H1 (cell line): ENCODE measurements around the gene RFXANK. TPM values are rescaled to one million over a fixed set of nuclear protein-coding genes. Genes with fewer than 3 reads are reported as not detected.
A peak's percentile ranks its signal among the peaks of the same experiment; 100 is the strongest.

Source experiments
- CTCF ChIA-PET: fragments of 300-600 bp; sonication (Branson Sonifier 250); formaldehyde crosslinking; loops from one replicate; lab custom pipeline; 2021; ENCODE audit not compliant: partially characterized antibody; lab: Charles Lee
- POLR2A ChIA-PET: fragments of 300-600 bp; sonication (Branson Sonifier 250); formaldehyde crosslinking; loops from one replicate; lab custom pipeline; 2021; ENCODE audit warnings: inconsistent platforms; ENCODE audit not compliant: partially characterized antibody; lab: Charles Lee
- DNase-seq, 2 experiments: peaks; one replicate each; pipeline versions ENCODE4 v3.0.0 to v3.0.0-alpha.2; 2010 to 2022; ENCODE audit warnings: low spot score in 2 of 2, low read depth in 1 of 2, mixed read lengths in 1 of 2
- FAIRE-seq: peaks from 2 replicates; lab custom pipeline; 2011; peaks lifted over from hg19 to GRCh38; lab: Jason Lieb, UNC
- H2AFZ ChIP-seq: 2 replicates; pipeline ENCODE4 v1.8.1; 2012; ENCODE audit warnings: low read length, inconsistent platforms
- H2AK5ac ChIP-seq: 2 replicates; pipeline ENCODE4 v1.6.1; 2013; ENCODE audit warnings: low read depth, low read length
- H2BK120ac ChIP-seq: replicated peaks from 2 replicates; pipeline ENCODE3; 2013; ENCODE audit warnings: low read depth, low read length, inconsistent platforms
- H2BK12ac ChIP-seq: 2 replicates; pipeline ENCODE4 v1.6.1; 2013; ENCODE audit warnings: low read depth, low read length
- H2BK15ac ChIP-seq: 2 replicates; pipeline ENCODE4 v1.6.1; 2013; ENCODE audit warnings: low read length
- H2BK20ac ChIP-seq: 2 replicates; pipeline ENCODE4 v1.6.1; 2013; ENCODE audit warnings: low read length
- H2BK5ac ChIP-seq: 2 replicates; pipeline ENCODE4 v1.6.1; 2013; ENCODE audit warnings: low read depth, low read length
- H3K14ac ChIP-seq: 2 replicates; pipeline ENCODE4 v1.6.1; 2013; ENCODE audit warnings: inconsistent platforms; ENCODE audit not compliant: insufficient read length
- H3K18ac ChIP-seq: 2 replicates; pipeline ENCODE4 v1.6.1; 2013; ENCODE audit warnings: low read length; ENCODE audit errors: extremely low read depth
- H3K23ac ChIP-seq: 2 replicates; pipeline ENCODE4 v1.6.1; 2013; ENCODE audit warnings: inconsistent platforms; ENCODE audit not compliant: insufficient read length
- H3K23me2 ChIP-seq: 2 replicates; pipeline ENCODE4 v1.6.1; 2013; ENCODE audit warnings: low read depth, low read length
- H3K27ac ChIP-seq: 2 replicates; pipeline ENCODE4 v1.6.1; 2011; ENCODE audit warnings: low read depth, low read length, inconsistent platforms
- H3K27me3 ChIP-seq, 4 experiments: replicated peaks in 1 of 4; 1 replicate in 1 of 4; 2 replicates in 3 of 4; pipeline versions ENCODE4 v1.6.1 to v1.8.1; 2011 to 2013; ENCODE audit warnings: low read length in 3 of 4, mild to moderate bottlenecking in 3 of 4, inconsistent platforms in 2 of 4, mixed read lengths in 2 of 4, moderate library complexity in 1 of 4; ENCODE audit not compliant: control insufficient read depth in 3 of 4, insufficient read depth in 3 of 4; ENCODE audit errors: extremely low read depth in 1 of 4
- H3K36me3 ChIP-seq, 4 experiments: 2 replicates each; pipeline versions ENCODE4 v1.6.1 to v1.8.1; 2011 to 2013; ENCODE audit warnings: mild to moderate bottlenecking in 4 of 4, low read length in 3 of 4, moderate library complexity in 2 of 4, control low read depth in 1 of 4, inconsistent platforms in 1 of 4; ENCODE audit not compliant: insufficient read depth in 4 of 4, control insufficient read depth in 2 of 4
- H3K4ac ChIP-seq: replicated peaks from 2 replicates; pipeline ENCODE3; 2013; ENCODE audit warnings: low read length, low read depth, mixed read lengths, inconsistent platforms; ENCODE audit not compliant: insufficient read length
- H3K4me1 ChIP-seq, 4 experiments: replicated peaks in 1 of 4; 1 replicate in 1 of 4; 2 replicates in 3 of 4; pipeline versions ENCODE4 v1.6.1 to v1.8.1; 2011 to 2013; ENCODE audit warnings: low read length in 3 of 4, inconsistent platforms in 2 of 4, mixed read lengths in 1 of 4; ENCODE audit not compliant: insufficient read depth in 4 of 4, control insufficient read depth in 3 of 4
- H3K4me2 ChIP-seq, 2 experiments: 2 replicates each; pipeline versions ENCODE4 v1.6.1 to v1.8.1; 2011 to 2013; ENCODE audit warnings: low read depth in 2 of 2, low read length in 2 of 2, control low read depth in 1 of 2, inconsistent platforms in 1 of 2, mild to moderate bottlenecking in 1 of 2; ENCODE audit not compliant: insufficient read depth in 1 of 2
- H3K4me3 ChIP-seq, 4 experiments: fragments of 200-600, 300-600 bp in 1 of 4; sonication (generic), shearing (Covaris generic), sonication (Bioruptor Twin) in 1 of 4; 2 replicates each; pipeline versions ENCODE4 v1.5.1 to v1.8.1; 2011 to 2016; ENCODE audit warnings: low read length in 4 of 4, low read depth in 3 of 4, control low read depth in 2 of 4, inconsistent platforms in 2 of 4, mild to moderate bottlenecking in 2 of 4, mixed read lengths in 1 of 4, moderate library complexity in 1 of 4; ENCODE audit not compliant: insufficient read depth in 2 of 4; ENCODE audit errors: extremely low read depth in 1 of 4
- H3K56ac ChIP-seq: replicated peaks from 2 replicates; pipeline ENCODE3; 2013; ENCODE audit warnings: low read depth, mild to moderate bottlenecking, mixed read lengths, low read length, inconsistent platforms; ENCODE audit not compliant: insufficient read length
- H3K79me1 ChIP-seq: 2 replicates; pipeline ENCODE4 v1.6.1; 2013; ENCODE audit warnings: low read depth, low read length, control low read depth
- H3K79me2 ChIP-seq, 2 experiments: 2 replicates each; pipeline versions ENCODE4 v1.6.1 to v1.8.1; 2012 to 2013; ENCODE audit warnings: low read length in 2 of 2, mild to moderate bottlenecking in 2 of 2, inconsistent platforms in 1 of 2; ENCODE audit not compliant: insufficient read depth in 2 of 2, control insufficient read depth in 1 of 2
- H3K9ac ChIP-seq, 4 experiments: replicated peaks in 1 of 4; 1 replicate in 1 of 4; 2 replicates in 3 of 4; pipeline versions ENCODE4 v1.6.1 to v1.8.1; 2011 to 2013; ENCODE audit warnings: low read depth in 3 of 4, low read length in 3 of 4, control low read depth in 2 of 4, mild to moderate bottlenecking in 2 of 4, moderate library complexity in 2 of 4, inconsistent platforms in 1 of 4; ENCODE audit errors: extremely low read depth in 1 of 4
- H3K9me3 ChIP-seq, 2 experiments: 2 replicates each; pipeline versions ENCODE4 v1.6.1 to v1.8.1; 2012 to 2013; ENCODE audit warnings: mild to moderate bottlenecking in 2 of 2, moderate library complexity in 2 of 2, control low read depth in 1 of 2, inconsistent platforms in 1 of 2, low read depth in 1 of 2, low read length in 1 of 2, mixed read lengths in 1 of 2; ENCODE audit not compliant: insufficient read depth in 2 of 2
- H4K20me1 ChIP-seq, 2 experiments: replicated peaks in 1 of 2; 2 replicates each; pipeline versions ENCODE3 to v1.8.1; 2011 to 2013; ENCODE audit warnings: inconsistent platforms in 2 of 2, low read length in 2 of 2, mild to moderate bottlenecking in 1 of 2; ENCODE audit not compliant: insufficient read depth in 2 of 2, control insufficient read depth in 1 of 2
- H4K5ac ChIP-seq: 2 replicates; pipeline ENCODE4 v1.6.1; 2013; ENCODE audit warnings: low read length, low read depth, mixed read lengths, inconsistent platforms; ENCODE audit not compliant: insufficient read length
- H4K8ac ChIP-seq: 2 replicates; pipeline ENCODE4 v1.8.0; 2013; ENCODE audit warnings: mild to moderate bottlenecking, moderate library complexity, low read length, inconsistent platforms; ENCODE audit not compliant: insufficient read depth; ENCODE audit errors: extremely low read depth
- H4K91ac ChIP-seq: replicated peaks from 2 replicates; pipeline ENCODE3; 2013; ENCODE audit warnings: low read length, mixed read lengths, inconsistent platforms; ENCODE audit not compliant: insufficient read length
- CEBPB ChIP-seq: IDR thresholded peaks from 2 replicates; pipeline ENCODE4 v1.6.1; 2012; ENCODE audit warnings: low read depth, low read length
- CHD1 ChIP-seq: IDR thresholded peaks from 2 replicates; pipeline ENCODE4 v1.6.1; 2012; ENCODE audit warnings: low read depth, low read length, improper control_type of control experiment
- EP300 ChIP-seq, 2 experiments: IDR thresholded peaks; 1 replicate in 1 of 2; 2 replicates in 1 of 2; pipeline ENCODE4 v1.6.1; 2011 to 2012; ENCODE audit warnings: low read depth in 2 of 2, low read length in 2 of 2, mild to moderate bottlenecking in 2 of 2, borderline replicate concordance in 1 of 2, inconsistent platforms in 1 of 2, moderate library complexity in 1 of 2
- MAFK ChIP-seq: IDR thresholded peaks from 2 replicates; pipeline ENCODE4 v1.6.1; 2012; ENCODE audit warnings: low read depth, mild to moderate bottlenecking, improper control_type of control experiment, low read length
- RAD21 ChIP-seq, 2 experiments: IDR thresholded peaks in 1 of 2; conservative IDR thresholded peaks in 1 of 2; 2 replicates each; pipeline ENCODE4 v1.6.1; 2011; ENCODE audit warnings: low read depth in 2 of 2, low read length in 2 of 2, improper control_type of control experiment in 1 of 2, inconsistent platforms in 1 of 2, mild to moderate bottlenecking in 1 of 2, moderate library complexity in 1 of 2
- SAP30 ChIP-seq: fragments of 300-600 bp; sonication (generic); IDR thresholded peaks from 2 replicates; pipeline ENCODE4 v1.7.1; 2012; ENCODE audit warnings: low read length, moderate library complexity, mild to moderate bottlenecking, inconsistent platforms; ENCODE audit not compliant: insufficient read depth, insufficient replicate concordance
- SIN3A ChIP-seq, 2 experiments: IDR thresholded peaks in 1 of 2; conservative IDR thresholded peaks in 1 of 2; 2 replicates each; pipeline ENCODE4 v1.6.1; 2011 to 2012; ENCODE audit warnings: low read length in 2 of 2, improper control_type of control experiment in 1 of 2, low read depth in 1 of 2, mild to moderate bottlenecking in 1 of 2
- SIRT6 ChIP-seq: IDR thresholded peaks from one replicate; pipeline ENCODE4 v1.7.1; 2012; ENCODE audit warnings: low read length, inconsistent platforms
- SRF ChIP-seq: IDR thresholded peaks from 2 replicates; pipeline ENCODE4 v1.6.1; 2011; ENCODE audit warnings: mild to moderate bottlenecking, low read depth, low read length, moderate library complexity
- YY1 ChIP-seq: IDR thresholded peaks from 2 replicates; pipeline ENCODE4 v1.6.1; 2011; ENCODE audit warnings: low read depth, mild to moderate bottlenecking, low read length
- WGBS, 2 experiments: shearing (Covaris generic) in 1 of 2; methylation state at CpG; one replicate each; pipeline versions ENCODE4 v1.1.6 to v1.1.7; 2013 to 2015; ENCODE audit warnings: low lambda C conversion rate in 2 of 2, mixed read lengths in 2 of 2, inconsistent platforms in 1 of 2, low coverage in 1 of 2, missing lambda C conversion rate in 1 of 2; ENCODE audit not compliant: insufficient replicate concordance in 2 of 2, insufficient coverage in 1 of 2, insufficient read length in 1 of 2; ENCODE audit errors: extremely low coverage in 1 of 2, missing lambda C conversion rate in 1 of 2; 5-methylcytosine and 5-hydroxymethylcytosine counted together
- polyA plus RNA-seq, 7 experiments: library from polyadenylated mRNA; depleted of rRNA in 3 of 7; stranded (reverse) in 5 of 7; unstranded in 2 of 7; fragments of >200 nt in 5 of 7; fragments of 200-250 nt in 2 of 7; gene quantifications; 1 replicate in 5 of 7; 2 replicates in 1 of 7; 4 replicates in 1 of 7; pipeline versions ENCODE4 v1.2.1 to v1.2.3, GENCODE V29; 2011 to 2013; ENCODE audit warnings: missing spikeins in 2 of 7, mixed read lengths in 2 of 7
- total RNA-seq: library from RNA; stranded (reverse); fragmentation: NEBNext Ultra II Directional; extraction: Animal tissue kit (Norgen Biotek cat#: 25700); gene quantifications from 2 replicates; pipeline ENCODE4 v1.2.1, GENCODE V29; 2021

RFXANK gene
- total and polyA plus RNA-seq, 2 of the 8 experiments (the other 6 are each of a cell fraction or from before 2014, with no cell fraction given), result 72.9 to 87.5 TPM

GRCh38 chr19:19209372-19209771, 17.3 kb downstream of the RFXANK start:
- 74% methylated on average over 9 of the region's 9 CpGs; no CpG with 5 or more reads in 1 of the 2 experiments for WGBS, 2 experiments
- Histone ChIP-seq H2BK120ac (no peak overlapping the region), H4K91ac (no peak overlapping the region), H3K4me3 (no peak overlapping the region), H3K36me3 (no peaks in the 10 kb centered on the region), H2BK12ac (no peak overlapping the region), H3K23me2 (peaks cover 6% of the 10 kb centered on the region; the same call in 1 of the 2 replicates), H3K18ac (no peak overlapping the region), H4K5ac (no peak overlapping the region), H3K4me1 (peaks cover 0 to 16% (median 8%) of the 10 kb centered on the region in 4 experiments; a peak in 6 of 7 replicates), H2BK20ac (no peak overlapping the region), H4K20me1 (peaks cover 5 to 23% of the 10 kb centered on the region in 2 experiments), H2AK5ac (no peak overlapping the region), H3K4me2 (no peak overlapping the region), H3K79me1 (no peaks in the 10 kb centered on the region), H2BK5ac (no peak overlapping the region), H3K79me2 (no peaks in the 10 kb centered on the region), H3K23ac (no peak overlapping the region), H3K9ac (no peak overlapping the region), H3K56ac (no peak overlapping the region), H3K27ac (no peak overlapping the region), H4K8ac (no peak overlapping the region), H2BK15ac (0 out of 2 replicates have a peak overlapping the region, but pooled peaks have one; percentile 61), H2AFZ (no peak overlapping the region), H3K4ac (no peak overlapping the region), H3K27me3 (peaks cover 11 to 71% (median 67%) of the 10 kb centered on the region in 4 experiments), H3K9me3 (no peaks in the 10 kb centered on the region), H3K14ac (no peak overlapping the region)
- CTCF ChIA-PET, result interaction anchor here (1.4 to 1.5 kb wide), 2 partner anchors 11 to 67 kb away, joined by 3 read pairs; no protein-coding TSS in a partner anchor
- FAIRE-seq, result no peak
- POLR2A ChIA-PET, result interaction anchor here (0.6 to 1.1 kb wide), 3 partner anchors 18 to 49 kb away, joined by 3 read pairs; no protein-coding TSS in a partner anchor
- DNase-seq, result no peak
- TF ChIP-seq EP300 (IDR thresholded peaks at IDR 0.05; ENCODE audit: borderline replicate concordance in 1 of 2, low read depth in 2 of 2, low read length in 2 of 2) (no peak), SRF (no peak), MAFK (no peak), SAP30 (no peak), CHD1 (no peak), CEBPB (no peak), YY1 (no peak), RAD21 (IDR thresholded peaks at IDR 0.05 in 1 of 2, conservative IDR thresholded peaks at IDR 0.05 in 1 of 2; ENCODE audit: low read depth in 2 of 2, low read length in 2 of 2) (no peak), SIN3A (conservative IDR thresholded peaks at IDR 0.05 in 1 of 2, IDR thresholded peaks at IDR 0.05 in 1 of 2; ENCODE audit: low read depth in 1 of 2, low read length in 2 of 2) (no peak), SIRT6 (no peak)
